Activated CD4-positive, alpha-beta T cell treated with anti-CD3 and anti-CD28 coated beads for 48 hours (primary cell): ENCODE data around the gene TMEM229B.
"Not testable (repeated sequence)": the region's sequence is repeated elsewhere in the genome, so short reads cannot be mapped to it uniquely, and the experiment has no call there.

Source experiments
- DNase-seq: peaks from one replicate; pipeline ENCODE4 v3.0.0-alpha.2; 2020

TMEM229B gene

DNA sequence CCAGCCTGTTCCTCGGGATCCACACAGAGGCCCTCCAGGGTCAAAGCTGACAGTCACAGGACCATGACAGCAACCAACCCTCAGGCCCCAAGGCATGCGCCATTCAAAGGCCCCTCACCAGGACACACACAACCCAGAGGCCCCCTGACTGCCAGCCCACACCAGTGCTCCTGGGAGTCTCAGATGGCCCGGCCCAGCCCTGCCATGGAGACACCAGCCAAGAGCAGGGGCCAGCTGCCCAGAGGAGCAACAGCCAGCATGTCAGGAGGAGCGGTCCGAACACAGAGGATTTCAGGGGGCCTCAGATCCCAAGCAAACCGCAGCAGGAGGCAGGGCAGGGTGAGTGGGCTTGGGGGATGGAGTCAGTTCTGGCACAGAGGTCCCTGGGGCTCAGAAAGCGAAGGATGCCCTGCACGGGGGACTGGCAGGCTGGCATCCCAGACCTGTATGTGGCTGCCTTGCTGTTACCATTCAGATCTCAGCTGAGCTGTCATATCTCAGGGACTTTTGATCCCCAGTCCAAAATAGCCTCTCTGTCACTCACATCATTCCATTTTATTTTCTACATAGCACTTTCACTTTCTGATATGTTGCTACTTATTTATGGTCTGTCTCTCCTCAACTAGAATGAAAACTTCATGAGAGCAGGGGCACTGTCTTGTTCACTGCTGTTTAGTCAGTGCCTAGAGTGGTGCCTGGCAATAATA is 4.8 kb downstream of the TMEM229B start:
- DNase-seq = no peak

DNA sequence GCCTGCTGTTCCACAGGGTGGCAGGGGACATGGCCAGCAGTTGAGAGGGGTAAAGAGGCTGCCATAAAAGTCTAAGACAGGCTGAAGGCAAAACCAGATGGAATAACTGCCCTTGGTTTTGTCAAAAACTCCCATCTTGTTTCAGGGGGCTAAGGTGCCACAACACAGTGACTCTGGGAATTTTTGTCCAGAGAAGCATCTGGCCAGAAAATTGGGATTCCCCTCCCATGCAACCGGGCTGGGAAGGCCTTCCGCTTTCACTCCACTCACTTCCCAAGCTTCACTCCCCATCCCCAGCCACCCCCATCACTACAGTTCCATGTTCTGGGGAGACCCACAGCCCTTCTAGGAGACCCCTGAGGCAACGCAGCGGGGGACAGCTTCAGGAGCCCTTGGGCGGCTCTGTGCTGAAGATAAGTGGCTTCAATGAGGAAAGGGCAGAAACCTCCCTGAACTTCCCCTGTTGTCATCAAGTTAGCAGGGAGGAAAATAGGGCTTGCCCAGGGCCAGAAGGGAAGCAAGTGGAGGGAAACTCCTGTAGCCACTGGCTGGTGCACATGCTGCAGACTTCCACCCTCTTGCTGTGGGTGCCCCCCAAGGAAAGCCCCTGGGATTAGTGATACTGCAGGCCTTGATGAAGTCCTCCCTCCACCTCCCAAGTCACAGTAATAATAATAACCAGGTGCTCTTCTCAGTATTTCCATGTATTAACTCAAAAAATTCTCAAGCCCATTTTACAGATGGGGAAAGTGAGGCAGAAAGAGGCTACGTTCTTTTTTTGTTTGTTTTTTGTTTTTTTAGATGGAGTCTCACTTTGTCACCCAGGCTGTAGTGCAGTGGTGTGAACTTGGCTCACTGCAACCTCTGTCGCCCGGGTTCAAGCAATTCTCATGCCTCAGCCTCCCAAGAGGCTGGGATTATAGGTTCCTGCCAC is 6.0 kb downstream of the TMEM229B start:
- DNase-seq = no peak

DNA sequence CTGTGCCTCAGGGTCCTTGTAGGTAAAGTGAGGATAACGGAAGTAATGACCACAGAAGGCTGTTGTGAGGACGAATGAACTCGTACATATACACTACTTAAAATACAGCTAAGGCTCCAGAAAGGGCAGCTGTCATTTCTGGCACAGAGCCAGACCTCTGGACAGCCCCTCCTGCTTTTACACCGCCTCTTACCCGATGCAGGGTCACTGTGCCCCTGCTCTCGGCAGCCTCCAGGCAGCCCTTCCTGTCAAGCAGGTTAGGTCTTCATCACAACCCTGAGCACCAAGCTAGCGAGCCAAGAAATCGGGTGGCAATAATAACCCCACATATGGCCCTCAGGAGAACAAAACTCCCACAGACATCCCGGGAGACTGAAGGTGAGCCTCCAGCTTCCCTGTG is 8.5 kb downstream of the TMEM229B start:
- no peak for DNase-seq

DNA sequence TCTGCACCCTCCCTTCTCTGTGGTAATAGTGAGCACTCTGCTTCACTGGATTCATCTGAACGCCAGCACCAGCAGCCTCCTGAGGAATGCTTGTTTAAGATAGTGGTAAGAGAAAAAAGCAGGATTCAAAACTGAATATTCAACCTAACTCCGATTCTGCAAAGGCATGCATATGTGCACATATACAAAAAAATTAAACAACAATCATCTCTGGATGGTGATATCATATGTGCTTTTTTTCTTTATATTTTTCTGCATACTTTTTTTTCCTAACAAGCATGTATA is 9.8 kb downstream of the TMEM229B start:
- no peak for DNase-seq

DNA sequence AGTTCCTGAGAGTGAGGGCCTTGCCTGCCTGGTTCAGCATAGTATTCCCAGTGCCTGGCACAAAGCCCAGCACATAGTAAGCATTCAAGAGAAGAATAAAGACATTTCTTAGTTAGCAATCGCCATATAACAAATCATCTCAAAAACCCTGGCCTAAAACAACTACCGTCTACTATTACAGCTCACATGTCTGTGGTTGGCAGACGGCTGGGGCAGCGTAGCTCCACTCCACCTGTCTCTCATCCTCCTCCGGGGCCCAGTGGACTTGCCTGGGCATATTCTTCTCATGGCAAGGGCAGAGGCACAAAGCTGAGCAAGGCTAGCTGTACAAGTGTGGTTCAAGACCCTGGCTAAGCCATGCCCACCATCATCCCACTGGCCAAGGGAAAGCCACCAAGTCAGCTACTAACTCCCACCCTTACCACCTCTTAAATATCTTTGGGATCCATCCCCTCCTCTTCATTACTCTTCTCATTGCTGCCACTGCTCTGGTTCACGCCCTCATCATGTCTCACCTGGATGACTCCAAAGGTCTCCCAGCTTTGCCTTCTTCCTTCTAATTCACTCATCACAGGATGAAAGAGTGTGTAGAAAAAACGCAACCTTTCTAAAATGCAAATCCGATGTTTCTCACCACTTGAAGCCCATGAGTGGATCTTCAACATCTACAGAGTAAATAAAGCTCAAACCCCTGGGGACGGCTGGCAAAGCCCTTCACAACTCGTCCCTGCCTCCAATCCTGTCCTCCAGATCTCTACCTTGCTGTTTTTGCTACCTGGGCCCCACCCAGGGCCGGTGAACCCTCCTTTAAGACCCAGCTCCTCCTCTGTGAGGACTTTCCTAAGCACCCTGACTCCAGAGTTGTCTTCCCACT is 10.4 kb downstream of the TMEM229B start:
- DNase-seq = no peak

DNA sequence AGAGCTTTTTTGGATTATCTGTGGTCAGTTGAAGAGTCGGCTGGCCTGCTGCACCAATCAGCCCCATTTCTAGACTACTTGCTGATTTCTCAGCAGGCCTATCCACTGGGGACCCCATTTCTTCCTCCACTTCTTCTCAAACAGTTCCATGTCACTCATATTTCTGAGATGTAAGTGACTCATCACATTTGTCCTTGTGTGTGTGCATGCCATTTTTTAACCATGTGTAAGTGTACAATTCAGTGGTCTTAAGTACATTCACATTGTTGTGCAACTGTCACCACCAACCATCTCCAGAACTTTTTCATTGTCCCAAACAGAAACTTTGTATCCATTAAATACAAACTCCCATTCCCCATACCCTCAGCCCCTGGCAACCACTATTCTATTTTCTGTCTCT is 14.2 kb downstream of the TMEM229B start:
- no peak for DNase-seq

DNA sequence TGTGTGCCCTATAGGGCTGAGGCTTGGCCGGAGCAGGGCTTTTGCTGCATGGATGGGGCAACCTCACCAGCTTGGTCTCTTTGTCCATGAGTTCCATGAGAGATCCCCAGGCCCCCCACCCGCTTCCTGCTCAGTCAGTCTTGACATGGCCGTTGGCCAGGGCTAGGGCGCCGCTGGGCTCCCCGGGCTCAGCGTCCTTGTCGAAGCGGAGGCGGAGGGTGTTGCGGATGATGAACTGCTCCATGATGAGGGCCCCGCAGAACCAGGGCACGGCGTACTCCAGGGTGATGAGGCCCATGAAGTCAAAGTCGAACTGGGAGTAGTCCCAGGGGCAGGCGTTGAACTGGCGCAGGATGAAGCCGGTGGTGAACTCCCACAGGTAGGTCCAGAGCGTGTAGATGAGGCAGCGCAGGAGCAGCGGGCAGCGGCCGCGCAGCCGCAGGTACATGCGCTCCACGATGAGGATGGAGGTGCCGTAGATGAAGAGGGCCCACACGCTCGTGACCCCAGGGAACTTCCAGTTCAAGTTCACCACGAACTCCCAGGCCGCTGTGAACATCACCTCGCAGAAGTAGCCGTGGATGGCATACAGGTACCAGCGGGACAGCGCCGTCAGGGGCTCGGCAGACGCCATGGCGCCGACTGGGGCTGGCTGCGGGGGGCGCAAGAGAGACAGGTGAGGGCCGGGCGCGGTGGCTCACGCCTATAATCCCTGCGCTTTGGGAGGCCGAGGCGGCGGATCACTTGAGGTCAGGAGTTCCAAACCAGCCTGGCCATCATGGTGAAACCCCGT is 15.0 kb downstream of the TMEM229B start:
- DNase-seq = no peak

DNA sequence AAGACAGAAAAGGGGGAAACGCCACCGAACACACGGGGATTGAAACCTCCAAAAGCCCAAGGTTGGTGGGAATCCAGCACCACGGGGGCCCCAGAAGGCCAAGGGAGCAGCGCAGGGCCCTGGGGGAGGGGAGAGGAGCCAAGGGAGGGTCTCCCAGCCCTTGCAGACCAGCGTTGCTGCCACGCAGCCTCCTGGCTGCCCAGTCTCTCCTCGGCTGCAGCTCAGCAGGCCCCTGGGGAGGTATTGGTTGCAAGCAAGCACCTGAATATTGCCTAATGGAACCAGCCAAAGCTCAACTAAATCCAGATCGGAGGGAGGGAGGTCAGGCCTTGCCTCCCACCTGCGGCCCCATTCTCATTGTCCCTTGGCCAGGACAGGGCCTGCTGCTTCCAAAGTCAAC is 15.8 kb downstream of the TMEM229B start:
- DNase-seq = no peak

DNA sequence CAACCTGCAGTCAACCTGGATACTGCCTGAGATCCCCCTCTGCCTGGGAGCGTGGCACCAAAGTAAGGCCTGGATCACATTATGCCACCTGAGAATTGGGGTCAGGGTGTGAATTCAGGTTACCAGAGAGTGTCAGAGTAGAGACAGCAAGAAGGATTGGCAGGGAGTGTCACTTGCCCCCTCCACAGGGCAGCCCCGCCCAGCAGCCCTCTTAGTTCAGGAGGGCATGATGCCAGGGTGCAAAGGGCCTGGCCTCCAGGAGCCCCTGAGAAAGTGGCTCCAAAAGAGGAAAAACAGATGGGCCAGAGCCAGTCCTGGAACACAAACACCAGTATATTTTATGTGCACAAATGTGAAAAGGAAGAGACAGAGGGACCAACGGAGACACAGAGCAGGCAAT is 18.6 kb downstream of the TMEM229B start:
- no peak for DNase-seq

DNA sequence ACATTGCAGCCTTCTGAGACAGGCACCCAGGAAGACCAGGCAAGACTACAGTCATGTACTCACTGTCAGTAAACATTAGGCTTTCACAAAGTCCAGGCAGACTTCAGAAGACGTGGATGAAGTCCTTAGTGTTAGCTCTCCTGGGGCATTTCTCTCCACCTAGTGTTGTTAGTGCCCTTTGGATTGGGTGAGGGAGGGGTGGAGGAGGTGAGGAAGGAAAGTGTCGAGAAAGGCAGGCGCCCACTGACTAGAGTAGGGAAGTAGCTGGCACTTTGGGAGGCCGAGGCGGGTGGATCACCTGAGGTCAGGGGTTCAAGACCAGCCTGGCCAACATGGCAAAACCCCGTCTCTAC is 20.2 kb downstream of the TMEM229B start:
- DNase-seq = no peak

DNA sequence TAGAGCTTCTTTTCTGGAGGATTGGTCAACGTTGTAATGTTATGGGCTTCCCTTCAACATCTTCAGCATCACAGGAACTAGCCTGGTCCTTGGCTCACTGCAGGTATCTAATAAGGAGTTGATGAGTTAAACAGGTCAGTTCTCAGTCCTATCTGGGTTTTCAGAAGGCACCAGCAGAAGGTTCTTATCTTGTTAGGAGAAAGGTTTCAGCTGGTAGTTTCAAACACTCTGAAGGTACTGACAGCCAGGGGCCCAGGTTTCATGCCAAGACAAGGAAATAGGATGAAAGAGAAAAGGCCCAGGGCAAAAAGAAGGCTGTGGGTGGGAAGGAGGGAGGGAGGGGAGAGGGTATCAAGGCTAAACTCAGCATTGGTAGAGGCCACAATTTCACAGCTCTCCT is 21.4 kb downstream of the TMEM229B start:
- no peak for DNase-seq

DNA sequence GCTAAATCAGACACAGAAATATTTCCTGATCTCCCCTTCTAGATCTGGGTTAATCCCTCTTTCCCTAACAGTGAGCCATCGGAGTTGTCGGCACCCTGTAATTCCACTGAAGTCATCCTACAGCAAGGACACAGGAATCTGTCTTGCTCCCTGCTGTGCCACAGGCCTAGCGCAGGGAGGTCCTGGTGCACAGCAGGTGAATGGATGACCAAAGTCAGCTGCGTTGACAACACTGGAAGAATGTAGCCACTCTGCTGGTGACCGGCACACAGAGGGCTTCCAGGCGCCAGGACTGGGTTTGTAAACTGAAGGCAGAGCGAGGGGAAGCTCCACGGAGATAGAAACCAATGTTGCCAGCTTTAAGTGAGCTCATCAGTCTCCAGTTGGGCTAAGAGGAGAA is 23.6 kb downstream of the TMEM229B start:
- DNase-seq = no peak

DNA sequence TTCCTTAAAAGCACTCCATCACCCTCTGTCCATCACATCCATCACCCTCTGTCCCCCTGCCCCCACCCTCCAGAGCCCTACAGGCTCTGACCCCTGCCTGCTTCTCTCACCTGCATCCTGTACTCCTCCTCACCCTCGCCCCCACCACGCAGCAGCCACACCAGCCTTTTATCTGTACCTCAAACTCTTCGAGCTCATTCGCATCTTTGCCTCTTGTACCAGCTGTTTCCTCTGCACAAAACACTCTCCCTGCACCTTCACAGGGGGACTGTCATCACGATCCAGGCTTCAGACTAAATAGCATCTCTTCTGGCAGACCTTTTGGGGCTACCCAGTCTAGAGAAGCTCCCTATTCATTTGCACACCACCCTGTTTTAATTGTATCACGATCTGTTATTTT is 24.1 kb downstream of the TMEM229B start:
- no peak for DNase-seq

DNA sequence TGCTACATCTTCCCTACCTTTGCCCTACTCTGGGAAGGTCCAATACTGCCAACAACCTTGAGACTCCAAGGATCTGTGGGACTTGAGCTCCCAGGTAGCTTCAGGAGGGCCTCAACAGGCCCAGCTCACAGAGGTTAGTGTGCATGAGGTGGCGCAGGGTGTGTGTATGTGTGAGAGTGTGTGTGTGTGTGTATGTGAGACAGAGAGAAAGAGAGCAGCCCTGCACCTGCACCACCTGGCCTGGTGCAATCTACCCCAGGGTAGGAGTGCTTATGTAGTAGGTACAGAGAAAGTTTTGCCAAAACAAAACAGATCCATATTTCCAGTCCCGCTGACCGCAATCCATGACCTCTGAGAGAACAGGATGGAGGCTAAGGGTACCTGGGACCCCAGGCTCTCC is 24.6 kb downstream of the TMEM229B start:
- DNase-seq = no peak

DNA sequence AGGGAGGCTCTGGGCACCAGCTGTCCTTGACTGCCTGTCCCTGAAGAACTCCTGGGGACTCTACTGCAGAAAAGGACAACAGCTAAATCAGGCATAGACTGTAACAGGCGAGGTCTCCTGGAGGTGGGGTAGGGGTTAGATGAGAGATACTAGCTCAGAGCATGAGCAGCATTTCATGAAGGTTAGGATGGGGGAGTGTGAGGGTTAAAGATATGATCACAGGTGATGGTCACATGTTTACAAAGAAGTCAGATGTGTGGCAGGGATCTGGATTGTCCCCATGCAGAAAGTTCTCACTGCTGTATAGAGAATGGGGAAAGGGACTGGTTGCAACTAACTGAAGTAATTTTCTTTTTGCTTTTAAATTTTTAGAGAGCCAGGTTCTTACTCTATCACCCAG is 26.5 kb downstream of the TMEM229B start:
- no peak for DNase-seq

DNA sequence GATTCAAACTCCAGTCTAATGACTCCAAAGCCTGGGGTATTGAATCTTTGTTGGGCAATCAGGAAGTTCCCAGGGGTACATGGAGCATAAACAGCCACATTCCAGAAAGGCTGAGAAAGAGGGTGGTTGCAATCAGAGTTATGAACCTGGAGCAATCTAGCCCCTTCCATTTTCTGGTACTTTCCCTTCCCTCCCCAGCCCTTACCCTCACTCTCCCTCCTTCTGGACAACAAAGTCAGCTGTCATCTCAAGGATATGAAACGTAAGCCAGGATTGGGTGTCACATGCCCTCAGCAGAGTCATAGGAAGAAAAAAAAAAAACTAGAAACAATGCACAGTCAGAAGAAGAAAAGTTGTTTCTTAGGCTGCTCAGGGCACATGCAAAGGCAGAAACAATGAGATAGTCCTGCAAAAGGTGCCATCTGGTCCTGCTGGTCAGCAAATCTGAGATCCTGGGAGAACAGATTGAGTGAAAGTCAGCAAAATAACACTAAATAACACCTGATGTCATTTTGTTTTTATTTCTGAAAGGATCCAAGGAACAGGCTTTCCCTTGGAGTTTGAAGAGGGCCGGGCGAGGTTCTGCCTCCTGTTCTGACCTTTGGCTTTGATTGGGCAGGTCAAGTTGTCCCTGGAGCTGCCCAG is 27.1 kb downstream of the TMEM229B start:
- DNase-seq = no peak

DNA sequence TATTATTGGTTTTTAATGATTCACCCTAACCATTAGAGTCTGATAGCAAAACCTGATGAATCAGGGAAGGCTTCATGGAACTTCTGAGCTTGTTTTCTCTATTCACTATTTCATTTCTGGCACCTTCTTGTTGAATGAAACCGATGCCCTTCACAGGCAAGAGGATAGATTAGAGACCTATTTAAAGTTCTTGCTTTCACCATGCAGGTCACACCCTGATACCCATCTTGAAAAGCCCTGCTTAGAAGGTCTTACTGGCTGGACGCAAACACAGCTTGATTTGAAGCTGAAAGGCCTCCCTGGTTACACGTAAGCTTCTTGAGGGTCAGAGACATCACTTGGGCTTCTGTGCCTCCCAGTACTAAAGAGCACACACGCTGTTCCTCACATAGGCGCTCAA is 29.2 kb downstream of the TMEM229B start:
- no peak for DNase-seq

DNA sequence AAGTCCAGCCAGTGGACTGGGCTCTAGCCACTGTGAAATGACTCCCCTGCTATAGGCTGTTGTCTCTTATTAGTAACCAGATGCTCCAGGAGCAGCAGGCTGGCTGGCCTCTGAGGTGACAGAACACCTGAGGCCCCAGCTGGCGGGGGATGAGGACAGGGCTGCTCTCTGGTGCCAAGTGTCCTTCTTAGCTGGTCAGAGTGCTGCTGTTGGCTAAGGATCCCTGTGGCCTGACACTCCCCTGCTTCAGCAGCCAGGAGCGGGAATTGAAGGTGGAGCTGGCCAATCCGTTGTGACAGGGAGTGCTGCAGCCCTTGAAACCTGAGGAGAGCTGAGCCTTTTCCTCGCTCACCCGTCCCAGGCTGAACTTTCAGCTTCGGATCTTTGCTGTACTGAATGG is 30.7 kb downstream of the TMEM229B start:
- DNase-seq = no peak

DNA sequence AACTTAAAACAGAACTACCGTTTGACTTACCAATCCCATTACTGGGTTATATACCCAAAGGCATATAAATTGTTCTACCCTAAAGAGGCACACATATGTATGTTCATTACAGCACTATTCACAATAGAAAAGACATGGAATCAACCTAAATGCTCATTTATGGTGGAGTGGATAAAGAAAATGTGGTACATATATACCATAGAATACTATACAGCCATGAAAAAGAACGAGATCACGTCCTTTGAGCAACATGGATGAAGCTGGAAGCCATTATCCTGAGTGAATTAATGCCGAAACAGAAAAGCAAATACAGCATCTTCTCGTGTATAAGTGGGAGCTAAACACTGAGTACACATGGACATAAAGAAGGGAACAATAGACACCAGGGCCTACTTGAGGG is 31.8 kb downstream of the TMEM229B start:
- DNase-seq = no peak

DNA sequence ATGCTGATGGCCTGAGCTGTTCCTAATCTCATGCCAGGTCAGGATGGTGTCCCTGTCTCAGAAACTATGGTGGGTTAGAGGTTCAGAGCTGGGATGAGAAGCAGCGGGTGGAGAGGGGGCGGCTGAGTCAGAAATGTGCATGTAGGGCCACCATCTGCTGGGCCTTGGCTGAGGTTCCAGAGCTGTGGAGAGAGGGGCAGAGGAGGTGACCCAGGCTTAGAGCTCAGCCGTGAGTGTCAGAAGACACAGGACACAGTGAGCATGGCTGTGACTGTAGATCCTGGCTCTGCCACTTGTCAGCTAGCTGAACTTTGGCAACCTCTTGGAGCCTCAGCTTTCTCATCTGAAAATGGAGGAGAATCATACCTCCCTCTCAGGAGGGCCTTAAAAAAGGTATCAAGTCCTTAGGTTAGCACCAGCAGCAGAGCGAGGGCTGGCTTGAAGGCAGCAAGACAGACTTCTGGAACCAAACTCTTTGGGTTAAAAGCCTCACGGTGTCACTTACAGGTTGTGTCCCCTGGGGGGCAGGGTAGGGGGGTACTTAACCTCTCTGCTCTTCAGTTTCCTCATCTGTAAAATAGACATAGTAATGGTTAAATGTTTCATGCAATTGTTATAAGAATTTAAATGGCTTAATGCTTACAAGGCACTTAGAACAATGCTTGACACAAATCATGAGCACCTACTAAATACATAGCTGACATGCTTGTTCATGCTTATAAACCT is 34.8 kb downstream of the TMEM229B start:
- DNase-seq = no peak

DNA sequence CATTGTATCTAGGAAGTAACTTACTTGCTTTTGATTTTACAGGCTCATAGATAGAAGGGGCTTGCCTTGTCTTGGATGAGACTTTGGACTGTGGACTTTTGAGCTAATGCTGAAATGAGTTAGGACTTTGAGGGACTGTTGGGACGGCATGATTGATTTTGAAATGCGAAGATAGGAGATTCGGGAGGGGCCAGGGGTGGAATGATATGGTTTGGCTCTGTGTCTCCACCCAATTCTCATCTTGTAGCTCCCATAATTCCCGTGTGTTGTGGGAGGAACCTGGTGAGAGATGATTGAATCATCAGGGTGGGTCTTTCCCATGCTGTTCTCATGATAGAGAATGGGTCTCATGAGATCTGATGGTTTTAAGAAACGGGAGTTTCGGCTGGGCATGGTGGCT is 36.9 kb downstream of the TMEM229B start:
- not testable (repeated sequence) for DNase-seq

DNA sequence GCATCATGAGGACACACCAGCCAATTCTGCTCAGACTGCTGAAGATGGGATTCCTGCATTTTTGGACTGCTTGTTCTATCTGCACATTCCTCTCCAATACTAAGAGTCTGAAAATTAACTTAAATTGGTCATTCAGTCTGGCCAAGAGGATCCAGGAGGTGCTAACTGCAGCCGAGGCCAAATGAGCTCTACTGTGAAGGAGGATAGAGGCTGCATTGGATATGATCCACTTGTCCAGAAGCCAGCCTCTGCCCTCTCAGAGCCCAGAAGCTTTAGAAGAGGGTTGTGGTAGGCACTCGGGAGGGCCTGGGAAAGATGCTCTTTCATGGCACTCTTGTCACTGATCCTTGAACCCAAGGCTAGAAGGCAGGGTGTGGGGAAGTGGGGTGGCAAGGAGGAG is 39.4 kb downstream of the TMEM229B start:
- DNase-seq = no peak
